CD4-positive, alpha-beta T cell treated with Interferon gamma for 1 hour (primary cell): Measurements from ENCODE around the gene ZNF749.
A peak's percentile ranks its signal among the peaks of the same experiment; 100 is the strongest.
"Not testable (repeated sequence)": the region's sequence is repeated elsewhere in the genome, so short reads cannot be mapped to it uniquely, and the experiment has no call there.

Source experiments
- DNase-seq: peaks from one replicate; pipeline ENCODE4 v3.0.0-alpha.2; 2020

The ZNF749 gene

DNA sequence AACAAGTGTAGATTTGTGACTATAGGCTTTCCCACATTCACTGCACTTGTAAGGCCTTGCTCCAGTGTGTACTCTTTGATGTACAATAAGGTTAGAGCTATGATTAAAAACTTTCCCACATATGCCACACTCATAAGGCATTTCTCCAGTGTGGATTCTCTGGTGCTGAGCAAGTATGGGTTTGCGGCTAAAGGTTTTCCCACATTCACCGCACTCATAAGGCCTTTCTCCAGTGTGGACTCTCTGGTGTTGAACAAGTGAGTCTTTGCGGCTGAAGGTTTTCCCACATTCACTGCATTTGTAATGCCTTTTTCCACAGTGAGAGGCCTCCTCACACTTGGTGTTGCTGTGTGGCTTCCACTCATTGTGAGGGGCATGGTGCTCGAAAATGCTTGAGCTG is 38.5 kb downstream of the ZNF749 start:
- DNase-seq = no peak

DNA sequence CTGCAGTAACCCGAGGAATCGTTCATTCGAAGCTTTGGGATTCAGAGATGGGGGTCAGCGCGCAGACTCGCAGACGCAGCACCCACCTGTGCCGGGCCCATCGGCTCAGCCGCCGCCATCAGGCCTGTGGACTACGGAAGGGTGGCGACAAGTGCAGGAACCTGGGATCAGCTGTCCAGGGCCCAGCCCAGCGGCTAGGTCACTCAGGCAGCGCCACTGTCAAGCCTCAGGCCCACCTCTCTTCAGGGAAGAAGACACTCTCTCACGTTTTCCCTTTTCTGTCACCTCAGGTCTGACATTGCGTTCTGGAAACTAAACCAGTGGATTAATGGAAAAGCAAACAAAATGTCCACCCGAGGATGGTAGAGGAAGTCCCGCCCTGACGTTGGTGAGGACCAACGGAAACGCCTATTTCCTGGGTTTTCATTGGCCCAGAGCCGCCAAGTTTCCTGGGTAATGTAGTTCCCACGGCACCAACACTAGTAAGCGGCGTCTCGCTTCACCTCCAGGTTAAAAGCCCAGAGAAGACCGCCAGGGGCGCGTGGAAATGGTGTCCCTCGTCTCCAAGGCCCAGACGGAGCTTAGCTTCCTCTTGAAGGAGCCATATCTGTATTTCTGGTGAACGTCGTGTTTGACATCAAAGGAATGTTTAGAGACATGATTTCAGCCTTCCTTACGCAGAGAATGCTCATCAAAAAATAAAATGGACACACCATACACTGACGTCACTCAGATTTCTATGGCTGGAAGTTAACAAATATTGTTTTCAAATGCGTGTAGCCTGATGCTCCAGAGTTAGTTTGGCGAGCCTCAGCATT is 42.3 kb downstream of the ZNF749 start, which contains the start of gene ZNF772:
Gene ZNF772 (minus strand): TSS at position 376 of the 818 bp plus-strand sequence. CDS start 257 bp downstream, at position 119.
- DNase-seq = peak; percentile 92

DNA sequence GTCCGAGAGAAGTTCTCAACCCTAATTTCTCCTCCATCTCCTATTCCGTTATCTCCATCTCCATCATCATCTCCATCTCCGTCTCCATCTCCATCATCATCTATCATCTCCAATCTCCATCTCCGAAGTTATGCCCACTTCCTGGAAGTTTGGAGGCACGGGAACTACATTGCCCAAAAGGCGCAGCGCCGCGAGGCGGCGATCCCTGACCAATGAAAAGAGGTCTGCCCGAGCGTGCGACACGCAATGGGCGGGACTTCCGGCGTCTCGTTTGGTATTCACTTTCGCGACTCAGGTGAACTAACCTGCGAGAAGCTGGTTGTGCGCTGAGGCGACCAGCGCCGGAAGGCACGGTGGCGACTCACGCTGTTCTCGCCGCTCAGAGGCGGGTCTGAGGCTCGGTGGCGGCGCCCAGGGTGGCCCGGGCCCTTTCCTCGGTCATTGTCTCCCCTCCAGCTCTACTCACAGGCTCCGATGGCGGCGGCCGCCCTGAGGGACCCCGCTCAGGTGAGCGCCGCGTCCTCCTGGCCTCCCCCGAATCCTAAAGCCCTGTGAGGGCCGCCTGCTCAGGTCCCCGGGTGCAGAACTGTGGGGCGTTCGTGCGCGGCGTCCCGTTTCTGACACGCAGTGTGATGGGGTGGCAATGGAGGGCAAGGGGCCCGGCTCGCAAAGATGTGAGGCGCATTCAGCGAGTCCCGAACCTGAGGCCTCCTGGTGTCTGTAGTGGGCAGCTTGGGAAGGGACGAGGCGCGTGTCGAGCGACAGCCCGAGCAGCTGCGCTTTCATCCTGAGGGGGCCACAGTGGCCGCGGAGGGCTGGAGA is 52.6 kb downstream of the ZNF749 start, which contains the start of gene ZNF419:
Gene ZNF419 (plus strand): TSS at position 274 of the 822 bp plus-strand sequence. CDS start 201 bp downstream, at position 475.
- peak; percentile 93 for DNase-seq

DNA sequence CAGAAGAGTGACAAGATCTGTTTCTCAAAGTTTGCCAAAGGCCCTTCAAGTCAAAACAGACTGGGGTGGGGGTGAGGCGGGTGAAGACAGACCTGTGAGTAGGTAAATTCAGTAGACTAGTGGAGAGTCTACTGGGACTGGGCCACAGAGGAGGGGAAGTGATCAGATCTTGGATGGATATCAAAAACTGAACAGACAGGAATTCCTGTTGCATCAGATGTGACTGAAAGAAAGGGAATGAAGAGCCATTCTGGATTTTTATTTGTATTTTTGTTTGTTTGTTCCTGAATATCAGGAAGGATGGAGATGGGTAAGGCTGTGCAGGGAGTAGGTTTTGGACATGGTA is 53.1 kb downstream of the ZNF749 start:
- not testable (repeated sequence) for DNase-seq
